GM21723 (cell line): ENCODE measurements around the gene PCNX1.
"Not testable (repeated sequence)": the region's sequence is repeated elsewhere in the genome, so short reads cannot be mapped to it uniquely, and the experiment has no call there.

Source experiments
- ATAC-seq: cut with Tn5 transposase; IDR thresholded peaks from one replicate; pipeline ENCODE4 v1.9.1; 2021; ENCODE audit warnings: mild to moderate bottlenecking, moderate library complexity; ENCODE audit not compliant: unreplicated experiment

Gene PCNX1

GRCh38 chr14:71062581-71063303, 155.5 kb downstream of the PCNX1 start:
- ATAC-seq: no peak

GRCh38 chr14:71063351-71063750, 156.1 kb downstream of the PCNX1 start:
- no peak for ATAC-seq

- ATAC-seq: not testable (repeated sequence)
Observed at GRCh38 chr14:71064747-71065146, 157.5 kb downstream of the PCNX1 start.

- ATAC-seq: no peak
Observed at GRCh38 chr14:71070169-71070568, 162.9 kb downstream of the PCNX1 start.

- no peak for ATAC-seq
Observed at GRCh38 chr14:71071042-71071441, 163.8 kb downstream of the PCNX1 start.

GRCh38 chr14:71076462-71077092, 169.3 kb downstream of the PCNX1 start:
- no peak for ATAC-seq

- no peak for ATAC-seq
Observed at GRCh38 chr14:71078500-71078899, 171.2 kb downstream of the PCNX1 start.

GRCh38 chr14:71086567-71086966, 179.3 kb downstream of the PCNX1 start:
- no peak for ATAC-seq

- ATAC-seq: no peak
Observed at GRCh38 chr14:71089971-71090370, 182.7 kb downstream of the PCNX1 start.

GRCh38 chr14:71094722-71095121, 187.5 kb downstream of the PCNX1 start:
- ATAC-seq: no peak

GRCh38 chr14:71096947-71097346, 189.7 kb downstream of the PCNX1 start:
- ATAC-seq: no peak

GRCh38 chr14:71103662-71104484, 196.6 kb downstream of the PCNX1 start:
- no peak for ATAC-seq

GRCh38 chr14:71105177-71105576, 197.9 kb downstream of the PCNX1 start:
- ATAC-seq: no peak

- no peak for ATAC-seq
Observed at GRCh38 chr14:71107921-71108320, 200.7 kb downstream of the PCNX1 start.

- ATAC-seq: no peak
Observed at GRCh38 chr14:71108398-71109119, 201.3 kb downstream of the PCNX1 start.

GRCh38 chr14:71113376-71113775, 206.1 kb downstream of the PCNX1 start:
- ATAC-seq: no peak

GRCh38 chr14:71114565-71114964, 207.3 kb downstream of the PCNX1 start:
- no peak for ATAC-seq

GRCh38 chr14:71115306-71115705, 208.0 kb downstream of the PCNX1 start:
- no peak for ATAC-seq

- ATAC-seq: no peak
Observed at GRCh38 chr14:71115821-71116567, 208.7 kb downstream of the PCNX1 start.

- no peak for ATAC-seq
Observed at GRCh38 chr14:71116568-71117122, 209.4 kb downstream of the PCNX1 start.
